ENCODE measurements around the gene ATG3.

DNA sequence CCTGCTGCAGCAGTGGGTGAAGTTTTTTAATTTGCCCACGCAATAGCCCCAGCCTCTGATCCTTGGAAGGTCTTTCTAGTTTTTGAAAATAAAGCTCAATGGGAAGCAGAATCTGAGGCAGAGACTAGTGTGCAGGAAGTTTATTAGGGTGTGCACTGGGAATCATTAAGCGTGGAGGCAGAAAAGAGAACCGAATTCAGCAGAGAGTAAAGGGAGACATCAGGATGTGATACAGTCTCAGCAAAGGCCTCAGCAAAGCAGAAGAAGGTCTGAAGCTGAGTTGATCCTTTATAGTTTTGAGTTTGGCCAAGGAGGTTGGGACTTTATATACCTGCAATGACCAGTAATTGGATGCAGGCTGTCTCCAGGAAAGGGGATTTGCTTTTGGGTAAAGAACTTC is 57.6 kb downstream of the ATG3 start:
- TF ChIP-seq TEAD4 (IDR thresholded peaks at IDR 0.05) (no peak), CEBPB (IDR thresholded peaks at IDR 0.05) (no peak)
